ENCODE results near the gene SURF1.

- TF ChIP-seq CTCF (IDR thresholded peaks at IDR 0.05) = no peak
- no peak for TF ChIP-seq ZFX (IDR thresholded peaks at IDR 0.05; ENCODE audit: borderline replicate concordance)
These were observed 11.5 kb upstream of the SURF1 start for GRCh38 chr9:133367778-133368177.

Data from 22Rv1 (cell line).